Inflammatory macrophage treated with lipopolysaccharide for 1 hour (primary cell): ENCODE results near the gene HNRNPA2B1.

Experiments
- DNase-seq, 2 donors: peaks; one replicate each; pipeline ENCODE4 v3.0.0-alpha.2; 2020 to 2022

The HNRNPA2B1 gene

GRCh38 chr7:26200444-26201246, at the start of gene HNRNPA2B1:
Gene HNRNPA2B1, minus strand, starts transcription at chr7:26200746. Its CDS starts 169 bp downstream, at chr7:26200577.
- DNase-seq, result peak; percentile 95 to 100

GRCh38 chr7:26250239-26250638, 49.7 kb upstream of the HNRNPA2B1 start:
- DNase-seq, result no peak

GRCh38 chr7:26245150-26245549, 44.6 kb upstream of the HNRNPA2B1 start:
- DNase-seq, result no peak

- DNase-seq, result no peak
These were observed 37.5 kb upstream of the HNRNPA2B1 start for GRCh38 chr7:26238032-26238431.

GRCh38 chr7:26237035-26237807, 36.7 kb upstream of the HNRNPA2B1 start:
- peak in 1 of 2 donors; percentile 23 for DNase-seq

GRCh38 chr7:26233902-26234511, 33.5 kb upstream of the HNRNPA2B1 start:
- DNase-seq, result no peak

GRCh38 chr7:26227987-26228386, 27.4 kb upstream of the HNRNPA2B1 start:
- DNase-seq, result no peak

- DNase-seq, result no peak
These were observed 23.8 kb upstream of the HNRNPA2B1 start for GRCh38 chr7:26224359-26224758.

GRCh38 chr7:26216049-26216448, 15.5 kb upstream of the HNRNPA2B1 start:
- DNase-seq, result peak; percentile 42 to 66

GRCh38 chr7:26213807-26214515, 13.4 kb upstream of the HNRNPA2B1 start:
- DNase-seq, result no peak

GRCh38 chr7:26212921-26213718, 12.6 kb upstream of the HNRNPA2B1 start:
- no peak for DNase-seq

GRCh38 chr7:26208040-26208439, 7.5 kb upstream of the HNRNPA2B1 start:
- DNase-seq, result no peak

- no peak for DNase-seq
These were observed 2.5 kb upstream of the HNRNPA2B1 start for GRCh38 chr7:26203016-26203415.

GRCh38 chr7:26202019-26202990, 1.8 kb upstream of the HNRNPA2B1 start:
- DNase-seq, result no peak

- peak; percentile 70 to 84 for DNase-seq
These were observed 887 bp upstream of the HNRNPA2B1 start, which contains the start of gene CBX3 for GRCh38 chr7:26201247-26202018. Gene CBX3, plus strand, starts transcription at chr7:26201745. Its CDS starts 1,254 bp downstream, at chr7:26202999.

- peak; percentile 55 to 71 for DNase-seq
These were observed 505 bp downstream of the HNRNPA2B1 start for GRCh38 chr7:26200038-26200443.

GRCh38 chr7:26199301-26200037, 1.1 kb downstream of the HNRNPA2B1 start:
- DNase-seq, result peak; percentile 47 to 67

GRCh38 chr7:26198781-26199169, 1.8 kb downstream of the HNRNPA2B1 start:
- DNase-seq, result no peak
